ENCODE measurements around the gene HLCS.

The HLCS gene

DNA sequence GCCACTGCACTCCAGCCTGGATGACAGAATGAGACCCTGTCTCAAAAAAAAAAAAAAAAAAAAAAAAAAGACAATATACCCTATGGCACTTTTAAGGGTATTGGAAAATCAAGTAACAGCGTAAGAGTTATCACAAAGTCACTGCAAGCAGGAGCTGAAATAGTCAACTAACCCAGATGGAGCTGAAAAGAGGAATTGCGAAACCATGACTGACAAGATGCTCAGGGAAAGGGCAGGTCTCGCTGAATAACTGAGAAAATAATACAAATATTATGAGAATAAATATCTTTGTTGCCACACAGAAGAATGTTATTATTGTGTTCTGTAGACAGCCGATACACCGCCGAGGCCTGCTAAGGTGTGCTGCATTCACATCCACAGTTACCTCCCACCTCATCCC, 17.8 kb downstream of the HLCS start:
- H3K4me3 ChIP-seq (ENCODE audit: insufficient read length, low read depth): no peak overlapping the region
- DNase-seq (ENCODE audit: low read depth, low spot score): no peak
- H3K9ac ChIP-seq (ENCODE audit: insufficient read length, low read depth): no peak overlapping the region
- peaks cover 4% of the 10 kb centered on the region for H3K36me3 ChIP-seq (ENCODE audit: insufficient read depth, insufficient read length, low read length)
- no peaks in the 10 kb centered on the region for H3K27me3 ChIP-seq (ENCODE audit: insufficient read depth, insufficient read length)
- no peaks in the 10 kb centered on the region for H3K9me3 ChIP-seq (ENCODE audit: insufficient read depth, low read length)
- TF ChIP-seq YY1 (IDR thresholded peaks at IDR 0.05; ENCODE audit: insufficient read depth, insufficient read length) (no peak), ZNF274 (IDR thresholded peaks at IDR 0.05; ENCODE audit: low read depth, low read length) (no peak), SUZ12 (IDR thresholded peaks at IDR 0.05; ENCODE audit: extremely low read depth, insufficient read depth, insufficient read length) (no peak)
- H3K4me1 ChIP-seq (ENCODE audit: insufficient read depth, insufficient read length): no peaks in the 10 kb centered on the region

DNA sequence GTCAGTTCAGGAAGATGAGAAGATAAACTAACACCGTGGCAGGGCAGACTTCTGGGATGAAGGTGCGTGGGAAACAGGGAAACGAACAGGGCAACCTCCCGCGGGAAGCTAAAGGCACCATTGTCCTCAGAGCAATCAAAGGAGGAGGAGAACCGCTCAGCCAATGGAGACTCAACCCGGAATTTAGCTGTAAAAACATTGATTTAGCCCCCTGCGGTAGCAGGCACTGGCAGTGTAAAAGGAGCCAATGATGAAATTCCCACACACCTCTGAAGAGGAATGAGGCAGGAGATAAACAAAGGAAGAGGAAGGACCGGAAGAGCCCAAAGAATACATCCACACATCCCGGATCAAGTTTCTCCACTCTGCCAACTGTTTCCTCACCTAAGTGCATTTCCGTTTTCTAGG, 19.5 kb downstream of the HLCS start:
- H3K27me3 ChIP-seq (ENCODE audit: insufficient read depth, insufficient read length): no peaks in the 10 kb centered on the region
- no peak overlapping the region for H3K4me3 ChIP-seq (ENCODE audit: insufficient read length, low read depth)
- no peaks in the 10 kb centered on the region for H3K4me1 ChIP-seq (ENCODE audit: insufficient read depth, insufficient read length)
- TF ChIP-seq SUZ12 (IDR thresholded peaks at IDR 0.05; ENCODE audit: extremely low read depth, insufficient read depth, insufficient read length): no peak
- no peak for TF ChIP-seq YY1 (IDR thresholded peaks at IDR 0.05; ENCODE audit: insufficient read depth, insufficient read length)
- no peak for TF ChIP-seq ZNF274 (IDR thresholded peaks at IDR 0.05; ENCODE audit: low read depth, low read length)
- no peak overlapping the region for H3K9ac ChIP-seq (ENCODE audit: insufficient read length, low read depth)
- no peak for DNase-seq (ENCODE audit: low read depth, low spot score)
- H3K9me3 ChIP-seq (ENCODE audit: insufficient read depth, low read length): no peaks in the 10 kb centered on the region
- H3K36me3 ChIP-seq (ENCODE audit: insufficient read depth, insufficient read length, low read length): peaks cover 4% of the 10 kb centered on the region

DNA sequence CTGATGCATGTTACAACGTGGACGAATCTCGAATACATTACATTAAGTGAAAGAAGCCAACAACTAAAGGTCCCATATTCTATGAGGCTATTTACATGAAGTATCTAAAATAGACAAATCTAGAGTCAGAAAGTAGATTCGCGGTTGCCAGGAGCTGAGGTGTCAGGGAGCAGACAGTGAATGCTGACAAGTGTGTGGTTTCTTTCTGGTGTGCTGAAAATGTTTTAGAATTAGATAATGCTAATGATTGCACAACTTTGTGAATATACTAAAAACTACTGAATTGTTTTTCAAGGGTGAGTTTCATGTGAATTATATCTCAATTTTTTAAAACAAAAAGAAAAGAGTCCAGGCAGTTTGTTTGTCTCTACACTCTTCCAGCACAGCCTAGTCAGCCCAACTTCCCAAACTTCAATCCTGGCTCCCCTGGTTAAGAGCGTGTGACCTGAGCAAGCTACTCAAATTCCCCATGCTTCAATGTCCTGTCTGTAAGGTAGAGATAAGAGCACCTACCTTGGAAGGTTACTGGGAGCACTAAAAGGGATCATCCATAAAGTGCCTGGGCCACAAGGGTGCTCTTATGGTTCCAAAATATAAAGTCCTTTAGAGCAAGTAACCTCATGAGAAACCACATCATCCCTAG, 20.9 kb downstream of the HLCS start:
- Histone ChIP-seq H3K36me3 (ENCODE audit: insufficient read depth, insufficient read length, low read length) (peaks cover 4% of the 10 kb centered on the region), H3K4me3 (ENCODE audit: insufficient read length, low read depth) (no peak overlapping the region), H3K9me3 (ENCODE audit: insufficient read depth, low read length) (no peaks in the 10 kb centered on the region), H3K4me1 (ENCODE audit: insufficient read depth, insufficient read length) (no peaks in the 10 kb centered on the region), H3K27me3 (ENCODE audit: insufficient read depth, insufficient read length) (no peaks in the 10 kb centered on the region), H3K9ac (ENCODE audit: insufficient read length, low read depth) (no peak overlapping the region)
- TF ChIP-seq SUZ12 (IDR thresholded peaks at IDR 0.05; ENCODE audit: extremely low read depth, insufficient read depth, insufficient read length) (no peak), ZNF274 (IDR thresholded peaks at IDR 0.05; ENCODE audit: low read depth, low read length) (no peak), YY1 (IDR thresholded peaks at IDR 0.05; ENCODE audit: insufficient read depth, insufficient read length) (no peak)
- no peak for DNase-seq (ENCODE audit: low read depth, low spot score)

DNA sequence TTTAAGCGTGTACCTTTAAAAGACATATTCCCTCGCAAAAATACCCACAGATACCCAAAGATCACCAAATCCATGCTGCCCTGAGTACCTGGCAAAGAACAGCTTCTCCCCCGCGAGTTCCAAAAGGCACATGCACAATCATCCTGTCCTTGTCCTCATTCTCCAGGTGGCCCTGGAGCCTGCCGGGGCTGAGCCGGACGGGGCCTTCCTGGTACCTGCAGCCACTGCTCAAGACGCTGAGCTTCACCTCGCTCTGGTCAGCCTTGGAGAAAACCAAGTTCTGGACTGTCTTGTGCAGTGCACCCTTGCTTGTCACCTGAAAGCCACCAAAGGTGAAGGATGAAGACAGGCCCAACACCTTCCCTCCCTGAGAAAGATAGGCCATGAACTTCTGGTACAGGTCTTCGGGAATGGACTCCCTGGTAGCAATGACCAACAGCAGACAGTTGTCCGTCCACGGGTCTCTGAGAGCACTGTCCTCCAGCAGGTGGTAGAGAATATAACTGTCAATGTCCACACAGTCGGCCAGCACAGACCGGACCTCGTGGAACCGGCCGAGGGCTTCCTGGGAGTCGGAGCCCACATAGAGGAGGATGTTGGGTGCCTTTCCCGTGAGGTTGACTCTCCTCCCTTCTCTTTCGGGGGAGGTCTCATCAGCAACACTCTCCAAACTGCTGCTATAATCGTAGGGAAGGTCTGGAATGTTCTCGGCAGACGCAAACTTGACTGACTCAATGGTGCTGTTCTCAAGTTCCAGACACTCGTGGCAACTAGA, 29.9 kb downstream of the HLCS start:
- Histone ChIP-seq H3K36me3 (ENCODE audit: insufficient read depth, insufficient read length, low read length) (peaks cover 42% of the 10 kb centered on the region), H3K4me1 (ENCODE audit: insufficient read depth, insufficient read length) (peaks cover 2% of the 10 kb centered on the region), H3K27me3 (ENCODE audit: insufficient read depth, insufficient read length) (no peaks in the 10 kb centered on the region), H3K4me3 (ENCODE audit: insufficient read length, low read depth) (no peak overlapping the region), H3K9ac (ENCODE audit: insufficient read length, low read depth) (no peak overlapping the region), H3K9me3 (ENCODE audit: insufficient read depth, low read length) (no peaks in the 10 kb centered on the region)
- no peak for TF ChIP-seq YY1 (IDR thresholded peaks at IDR 0.05; ENCODE audit: insufficient read depth, insufficient read length)
- no peak for TF ChIP-seq SUZ12 (IDR thresholded peaks at IDR 0.05; ENCODE audit: extremely low read depth, insufficient read depth, insufficient read length)
- no peak for TF ChIP-seq ZNF274 (IDR thresholded peaks at IDR 0.05; ENCODE audit: low read depth, low read length)
- DNase-seq (ENCODE audit: low read depth, low spot score): no peak

DNA sequence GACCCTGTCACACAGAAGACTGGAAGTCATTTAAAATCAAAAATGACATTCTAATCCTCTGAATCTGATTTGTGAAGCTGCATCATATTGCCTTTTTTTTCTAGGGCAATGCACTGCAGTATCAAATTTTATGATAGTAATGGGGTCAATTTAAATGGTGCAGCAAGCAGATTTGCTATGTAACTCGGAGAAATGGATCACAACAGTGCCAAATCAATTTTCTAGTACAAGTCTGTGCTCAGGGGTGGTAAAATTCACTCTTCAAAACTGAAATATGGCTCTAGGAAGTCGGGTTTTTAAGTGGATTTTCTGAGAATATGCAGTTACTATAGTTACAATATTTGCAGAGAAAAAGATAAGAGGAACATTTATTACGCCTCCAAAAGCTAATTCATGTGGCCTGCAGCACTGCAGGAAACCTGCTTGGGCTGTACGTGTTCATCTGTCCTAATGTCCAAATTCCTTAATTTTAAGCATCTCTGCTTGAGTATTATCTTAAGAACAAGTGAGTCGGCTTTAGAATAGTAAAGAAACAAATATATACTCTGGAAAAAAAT, 31.5 kb downstream of the HLCS start:
- DNase-seq (ENCODE audit: low read depth, low spot score): no peak
- Histone ChIP-seq H3K4me1 (ENCODE audit: insufficient read depth, insufficient read length) (peaks cover 2% of the 10 kb centered on the region), H3K4me3 (ENCODE audit: insufficient read length, low read depth) (no peak overlapping the region), H3K36me3 (ENCODE audit: insufficient read depth, insufficient read length, low read length) (peaks cover 44% of the 10 kb centered on the region), H3K27me3 (ENCODE audit: insufficient read depth, insufficient read length) (no peaks in the 10 kb centered on the region), H3K9ac (ENCODE audit: insufficient read length, low read depth) (no peak overlapping the region), H3K9me3 (ENCODE audit: insufficient read depth, low read length) (no peaks in the 10 kb centered on the region)
- TF ChIP-seq ZNF274 (IDR thresholded peaks at IDR 0.05; ENCODE audit: low read depth, low read length) (no peak), YY1 (IDR thresholded peaks at IDR 0.05; ENCODE audit: insufficient read depth, insufficient read length) (no peak), SUZ12 (IDR thresholded peaks at IDR 0.05; ENCODE audit: extremely low read depth, insufficient read depth, insufficient read length) (no peak)

DNA sequence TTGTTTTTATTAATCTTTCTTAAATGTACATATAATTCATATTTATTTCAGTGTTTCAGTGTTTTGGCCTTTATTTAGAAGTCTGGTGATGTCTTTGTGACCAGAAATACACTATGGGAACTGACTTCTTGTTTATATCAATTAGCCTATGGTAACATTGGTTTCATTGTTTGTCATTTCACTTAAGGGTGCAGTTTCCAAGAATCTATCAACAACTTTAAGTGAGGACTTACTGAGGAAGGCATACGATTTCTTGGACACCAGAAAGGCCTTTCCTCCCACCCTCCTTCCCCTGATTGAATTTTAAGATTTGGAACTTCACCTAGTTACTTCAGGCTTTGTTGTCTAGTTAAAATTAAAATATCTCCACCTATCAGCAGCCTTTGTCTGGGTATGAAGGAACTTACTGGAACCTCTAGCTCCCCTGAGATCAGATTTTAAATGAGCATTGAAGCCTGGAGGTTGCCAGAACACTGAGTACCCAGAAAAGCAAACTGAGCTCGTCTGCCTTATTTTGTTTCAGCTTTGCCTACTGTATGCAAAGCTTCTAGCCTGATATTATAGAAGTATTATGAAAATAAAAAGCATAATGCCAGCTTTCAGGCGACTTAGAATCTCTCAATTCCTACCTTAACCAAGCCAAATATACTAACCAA, 34.2 kb downstream of the HLCS start:
- Histone ChIP-seq H3K36me3 (ENCODE audit: insufficient read depth, insufficient read length, low read length) (peaks cover 39% of the 10 kb centered on the region), H3K9me3 (ENCODE audit: insufficient read depth, low read length) (no peaks in the 10 kb centered on the region), H3K9ac (ENCODE audit: insufficient read length, low read depth) (no peak overlapping the region), H3K4me3 (ENCODE audit: insufficient read length, low read depth) (no peak overlapping the region), H3K27me3 (ENCODE audit: insufficient read depth, insufficient read length) (no peaks in the 10 kb centered on the region), H3K4me1 (ENCODE audit: insufficient read depth, insufficient read length) (no peaks in the 10 kb centered on the region)
- TF ChIP-seq ZNF274 (IDR thresholded peaks at IDR 0.05; ENCODE audit: low read depth, low read length) (no peak), SUZ12 (IDR thresholded peaks at IDR 0.05; ENCODE audit: extremely low read depth, insufficient read depth, insufficient read length) (no peak), YY1 (IDR thresholded peaks at IDR 0.05; ENCODE audit: insufficient read depth, insufficient read length) (no peak)
- no peak for DNase-seq (ENCODE audit: low read depth, low spot score)

DNA sequence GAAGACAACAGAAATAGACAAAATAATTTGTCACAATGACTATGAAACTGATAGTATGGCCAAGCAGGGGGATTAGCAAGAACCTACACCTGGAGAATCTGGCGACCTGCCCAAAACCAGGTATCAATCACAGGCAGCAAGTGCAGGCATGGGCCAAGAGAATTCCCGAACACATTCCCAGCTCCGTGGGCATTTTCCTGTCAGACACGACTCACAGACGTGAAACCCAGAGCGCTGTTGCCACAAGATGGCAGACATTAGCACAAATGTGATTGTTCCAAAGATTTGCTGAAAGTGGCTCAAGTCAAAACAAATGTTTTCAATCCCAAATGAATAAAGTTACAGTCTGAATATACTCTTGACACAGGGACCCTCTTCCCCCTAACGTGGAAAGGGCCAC, 36.8 kb downstream of the HLCS start:
- H3K9me3 ChIP-seq (ENCODE audit: insufficient read depth, low read length): no peaks in the 10 kb centered on the region
- no peaks in the 10 kb centered on the region for H3K27me3 ChIP-seq (ENCODE audit: insufficient read depth, insufficient read length)
- no peak overlapping the region for H3K9ac ChIP-seq (ENCODE audit: insufficient read length, low read depth)
- TF ChIP-seq ZNF274 (IDR thresholded peaks at IDR 0.05; ENCODE audit: low read depth, low read length): no peak
- TF ChIP-seq SUZ12 (IDR thresholded peaks at IDR 0.05; ENCODE audit: extremely low read depth, insufficient read depth, insufficient read length): no peak
- TF ChIP-seq YY1 (IDR thresholded peaks at IDR 0.05; ENCODE audit: insufficient read depth, insufficient read length): no peak
- H3K4me1 ChIP-seq (ENCODE audit: insufficient read depth, insufficient read length): no peaks in the 10 kb centered on the region
- no peak overlapping the region for H3K4me3 ChIP-seq (ENCODE audit: insufficient read length, low read depth)
- no peak for DNase-seq (ENCODE audit: low read depth, low spot score)
- peaks cover 32% of the 10 kb centered on the region for H3K36me3 ChIP-seq (ENCODE audit: insufficient read depth, insufficient read length, low read length)

All from NT2/D1 (cell line).